A549 (cell line): ENCODE results near the gene PLCB3. TPM values are rescaled to one million over a fixed set of nuclear protein-coding genes. Genes with fewer than 3 reads are reported as not detected.

ENCODE experiments used
- ATAC-seq, 2 experiments: fragments of 200-7000 bp in 1 of 2; fragments of >200 bp in 1 of 2; cut with Nextera tagmentation in 1 of 2; cut with Tn5 transposase in 1 of 2; 3 replicates each; pipeline versions ENCODE4 v1.8.0 to v1.9.1; 2018 to 2020; ENCODE audit warnings: mild to moderate bottlenecking in 1 of 2, moderate library complexity in 1 of 2
- CTCF ChIA-PET: fragments of 300-600 bp; sonication (Branson Sonifier 250); formaldehyde crosslinking; extraction: SDS; loops from one replicate; lab custom pipeline; 2021; ENCODE audit warnings: antibody characterized with exemption, inconsistent platforms; lab: Yijun Ruan, JAX
- POLR2A ChIA-PET: fragments of 350-600 bp; formaldehyde crosslinking; extraction: SDS; loops from one replicate; lab custom pipeline; 2021; ENCODE audit warnings: antibody characterized with exemption, inconsistent platforms; lab: Yijun Ruan, JAX
- DNase-seq, 2 experiments: peaks; one replicate each; pipeline versions ENCODE4 v3.0.0 to v3.0.0-alpha.2; 2011 to 2016; ENCODE audit warnings: low read depth in 1 of 2, low spot score in 1 of 2
- FAIRE-seq: peaks from 2 replicates; lab custom pipeline; 2011; peaks lifted over from hg19 to GRCh38; lab: Jason Lieb, UNC
- H3K27ac ChIP-seq, 2 experiments: fragments of >200 bp; sonication (Bioruptor Twin); formaldehyde crosslinking; 3 replicates each; pipeline ENCODE4 v1.5.1; 2016 to 2017
- H3K4me1 ChIP-seq: fragments of >200 bp; sonication (Bioruptor Twin); formaldehyde crosslinking; 3 replicates; pipeline ENCODE4 v1.6.1; 2016
- H3K4me2 ChIP-seq: fragments of >200 bp; sonication (Bioruptor Twin); formaldehyde crosslinking; 3 replicates; pipeline ENCODE4 v1.6.1; 2016
- H3K4me3 ChIP-seq: fragments of >200 bp; sonication (Bioruptor Twin); formaldehyde crosslinking; 3 replicates; pipeline ENCODE4 v1.5.1; 2016
- H3K9me3 ChIP-seq: fragments of >200 bp; sonication (Bioruptor Twin); formaldehyde crosslinking; 3 replicates; pipeline ENCODE4 v1.6.1; 2016
- CBX2 ChIP-seq: fragments of 200-600 bp; sonication (generic); IDR thresholded peaks from 2 replicates; pipeline ENCODE4 v1.6.1; 2016; ENCODE audit warnings: low read depth, mild to moderate bottlenecking, borderline replicate concordance
- CBX8 ChIP-seq: fragments of 200-600 bp; sonication (generic); IDR thresholded peaks from 2 replicates; pipeline ENCODE4 v1.6.1; 2016
- CEBPB ChIP-seq, 2 experiments: fragments of >200 bp in 1 of 2; sonication (Bioruptor Twin) in 1 of 2; formaldehyde crosslinking in 1 of 2; IDR thresholded peaks; 2 replicates each; pipeline ENCODE4 v1.6.1; 2012 to 2016
- E2F6 ChIP-seq: IDR thresholded peaks from 2 replicates; pipeline ENCODE4 v1.6.1; 2012; ENCODE audit warnings: low read depth, borderline replicate concordance
- EHF ChIP-seq: fragments of 250-450 bp; sonication (Bioruptor Pico); IDR thresholded peaks from 2 replicates; pipeline ENCODE4 v1.5.0; 2020; ENCODE audit warnings: mild to moderate bottlenecking
- EP300 ChIP-seq, 2 experiments: fragments of >200 bp; sonication (Bioruptor Twin); formaldehyde crosslinking; IDR thresholded peaks; 2 replicates in 1 of 2; 3 replicates in 1 of 2; pipeline ENCODE4 v1.6.1; 2016 to 2017
- ESRRA ChIP-seq: fragments of 150-350 bp; IDR thresholded peaks from 2 replicates; pipeline ENCODE4 v1.6.1; 2014; ENCODE audit warnings: mild to moderate bottlenecking, low read length, borderline replicate concordance
- FOSL2 ChIP-seq, 2 experiments: fragments of 450-650 bp in 1 of 2; fragments of >200 bp in 1 of 2; sonication (Bioruptor Twin) in 1 of 2; formaldehyde crosslinking; IDR thresholded peaks; 2 replicates each; pipeline versions ENCODE4 v1.5.0 to v1.6.1; 2016 to 2020; ENCODE audit warnings: mild to moderate bottlenecking in 1 of 2, moderate library complexity in 1 of 2
- HES2 ChIP-seq: fragments of >200 bp; sonication (Bioruptor Twin); formaldehyde crosslinking; IDR thresholded peaks from 2 replicates; pipeline ENCODE4 v1.6.1; 2016
- HEYL ChIP-seq: fragments of 250-450 bp; sonication (Bioruptor Pico); IDR thresholded peaks from 2 replicates; pipeline ENCODE4 v1.8.0; 2021; ENCODE audit warnings: mild to moderate bottlenecking, moderate library complexity
- HOXA7 ChIP-seq: fragments of 250-450 bp; sonication (Bioruptor Pico); IDR thresholded peaks from 2 replicates; pipeline ENCODE4 v1.5.0; 2020; ENCODE audit warnings: mild to moderate bottlenecking, moderate library complexity
- HOXB13 ChIP-seq: fragments of 250-450 bp; sonication (Bioruptor Pico); IDR thresholded peaks from 2 replicates; pipeline ENCODE4 v1.5.0; 2020; ENCODE audit warnings: low read depth, mild to moderate bottlenecking, moderate library complexity
- JUN ChIP-seq, 2 experiments: fragments of >200 bp; sonication (Bioruptor Twin); formaldehyde crosslinking; IDR thresholded peaks; 2 replicates in 1 of 2; 3 replicates in 1 of 2; pipeline ENCODE4 v1.6.1; 2016 to 2017
- JUNB ChIP-seq: fragments of >200 bp; sonication (Bioruptor Twin); formaldehyde crosslinking; IDR thresholded peaks from 2 replicates; pipeline ENCODE4 v1.6.1; 2016
- KDM5A ChIP-seq: fragments of 200-600 bp; sonication (generic); IDR thresholded peaks from 2 replicates; pipeline ENCODE4 v1.6.1; 2016; ENCODE audit warnings: antibody characterized with exemption, mild to moderate bottlenecking
- MAX ChIP-seq: IDR thresholded peaks from 2 replicates; pipeline ENCODE4 v1.6.1; 2012
- MYC ChIP-seq: IDR thresholded peaks from 2 replicates; pipeline ENCODE4 v1.6.1; 2012; ENCODE audit warnings: mild to moderate bottlenecking, inconsistent platforms, low read length, improper control_type of control experiment, borderline replicate concordance
- NFE2L2 ChIP-seq: fragments of 150-350 bp; conservative IDR thresholded peaks from 2 replicates; pipeline ENCODE4 v1.6.1; 2014; ENCODE audit warnings: low read length
- NPAS2 ChIP-seq: fragments of 250-450 bp; sonication (Bioruptor Pico); IDR thresholded peaks from 2 replicates; pipeline ENCODE4 v1.8.0; 2022; ENCODE audit warnings: mild to moderate bottlenecking, moderate library complexity, borderline replicate concordance
- RCOR1 ChIP-seq: fragments of 150-350 bp; IDR thresholded peaks from 2 replicates; pipeline ENCODE4 v1.6.1; 2014; ENCODE audit warnings: antibody characterized with exemption, low read length, low read depth
- SREBF2 ChIP-seq: fragments of 450-650 bp; IDR thresholded peaks from 2 replicates; pipeline ENCODE4 v1.6.1; 2014; ENCODE audit warnings: mild to moderate bottlenecking, moderate library complexity
- ZC3H11A ChIP-seq: fragments of 450-650 bp; IDR thresholded peaks from 2 replicates; pipeline ENCODE4 v1.6.1; 2014; ENCODE audit warnings: antibody characterized with exemption, mild to moderate bottlenecking
- ZFP36 ChIP-seq: fragments of 450-650 bp; IDR thresholded peaks from 2 replicates; pipeline ENCODE4 v1.6.1; 2014; ENCODE audit warnings: borderline replicate concordance; ENCODE audit not compliant: partially characterized antibody
- WGBS: methylation state at CpG from one replicate; pipeline ENCODE4 v1.1.6; 2017; ENCODE audit errors: missing lambda C conversion rate; 5-methylcytosine and 5-hydroxymethylcytosine counted together
- polyA plus RNA-seq, 4 experiments: library from polyadenylated mRNA; depleted of rRNA in 3 of 4; stranded (reverse); fragments of >200 nt; fragmentation: RNase III in 1 of 4; extraction: RNeasy Plus Mini Kit Qiagen cat#74134 plus additional on column Dnase treatment in 1 of 4; gene quantifications; 2 replicates in 3 of 4; 3 replicates in 1 of 4; pipeline ENCODE4 v1.2.3, GENCODE V29; 2011 to 2017

The PLCB3 gene
- polyA plus RNA-seq, 2 of the 4 experiments (the other 2 are of a cell fraction): 8.8 to 21.2 TPM

- POLR2A ChIA-PET: interaction anchor here (1.3 kb wide), 1 partner anchor 9 kb away, joined by 6 read pairs; no protein-coding TSS in a partner anchor
- H3K27ac ChIP-seq: peak overlapping the region in 1 of 2 experiments; percentile 84; a peak in 4 of 6 replicates
- DNase-seq (no peak), FAIRE-seq (no peak), ATAC-seq (no peak)
- CTCF ChIA-PET: interaction anchor here (0.8 to 20.5 kb wide), 12 partner anchors 11 to 438 kb away, joined by 3 to 448 read pairs (median 4); partner anchors contain the start of genes CATSPERZ, ESRRA, PLCB3 and PPP1R14B
- WGBS: 76% methylated on average over 2 of the region's 2 CpGs
- no peaks in the 10 kb centered on the region for H3K9me3 ChIP-seq
- no peak for TF ChIP-seq E2F6
- no peak for TF ChIP-seq EHF (CRISPR knock-in tag)
- TF ChIP-seq ESRRA: no peak
- no peak for TF ChIP-seq HEYL (CRISPR knock-in tag)
- TF ChIP-seq CEBPB (IDR thresholded peaks at IDR 0.05): no peak
- no peak for TF ChIP-seq NPAS2 (CRISPR knock-in tag)
- TF ChIP-seq HES2: no peak
- no peak for TF ChIP-seq SREBF2
- TF ChIP-seq NFE2L2: no peak
- no peak for TF ChIP-seq ZC3H11A
- TF ChIP-seq JUNB: no peak
- no peak for TF ChIP-seq EP300 (IDR thresholded peaks at IDR 0.05)
- no peak for TF ChIP-seq HOXB13
- H3K4me2 ChIP-seq: no peak overlapping the region; the same call in 2 of the 3 replicates
- peaks cover 41% of the 10 kb centered on the region for H3K4me1 ChIP-seq
- H3K4me3 ChIP-seq: no peak overlapping the region
Measured at GRCh38 chr11:64275841-64276240, 24.5 kb downstream of the PLCB3 start.

- no peak for TF ChIP-seq ZFP36
- no peak for TF ChIP-seq JUNB
- no peak for TF ChIP-seq HOXA7 (CRISPR knock-in tag)
- TF ChIP-seq KDM5A: no peak
- TF ChIP-seq CBX2: no peak
- TF ChIP-seq RCOR1: no peak
- TF ChIP-seq JUN (IDR thresholded peaks at IDR 0.05): peak in 1 of 2 experiments; percentile 37; a peak in 1 of 5 replicates
- TF ChIP-seq NFE2L2: no peak
- TF ChIP-seq MAX: peak; percentile 61
- TF ChIP-seq CBX8: no peak
- TF ChIP-seq MYC: no peak
- no peak for TF ChIP-seq FOSL2 (IDR thresholded peaks at IDR 0.05)
- TF ChIP-seq FOSL2 (CRISPR knock-in tag; IDR thresholded peaks at IDR 0.05): peak; percentile 83
- TF ChIP-seq, all 56 proteins: peak for 3
- FAIRE-seq (no peak), DNase-seq (peak; percentile 44 to 81), ATAC-seq (peak; percentile 88 to 91)
- Histone ChIP-seq H3K4me2 (peak overlapping the region; percentile 56), H3K27ac (peak overlapping the region; percentile 65 to 84), H3K9me3 (no peaks in the 10 kb centered on the region), H3K4me3 (no peak overlapping the region), H3K4me1 (peaks cover 40% of the 10 kb centered on the region)
- ChIA-PET CTCF (interaction anchor here (0.7 to 20.5 kb wide), 17 partner anchors 8 to 80 kb away, joined by 3 to 448 read pairs (median 3); partner anchors contain the start of genes CATSPERZ, ESRRA, PLCB3 and PPP1R14B), POLR2A (interaction anchor here (0.7 to 1.7 kb wide), 8 partner anchors 8 to 55 kb away, joined by 4 to 11 read pairs (median 6); partner anchors contain the start of genes CATSPERZ, FKBP2, PRDX5 and TRMT112)
- WGBS: 47% methylated on average over 15 of the region's 17 CpGs
Measured at GRCh38 chr11:64276653-64277431, 25.5 kb downstream of the PLCB3 start.
